ENCODE data around the gene LRFN5. TPM values are rescaled to one million over a fixed set of nuclear protein-coding genes. Genes with fewer than 3 reads are reported as not detected.
"Not testable (repeated sequence)": the region's sequence is repeated elsewhere in the genome, so short reads cannot be mapped to it uniquely, and the experiment has no call there.

The LRFN5 gene
- total and polyA plus RNA-seq, 5 donors from 2014 or later: not detected

DNA sequence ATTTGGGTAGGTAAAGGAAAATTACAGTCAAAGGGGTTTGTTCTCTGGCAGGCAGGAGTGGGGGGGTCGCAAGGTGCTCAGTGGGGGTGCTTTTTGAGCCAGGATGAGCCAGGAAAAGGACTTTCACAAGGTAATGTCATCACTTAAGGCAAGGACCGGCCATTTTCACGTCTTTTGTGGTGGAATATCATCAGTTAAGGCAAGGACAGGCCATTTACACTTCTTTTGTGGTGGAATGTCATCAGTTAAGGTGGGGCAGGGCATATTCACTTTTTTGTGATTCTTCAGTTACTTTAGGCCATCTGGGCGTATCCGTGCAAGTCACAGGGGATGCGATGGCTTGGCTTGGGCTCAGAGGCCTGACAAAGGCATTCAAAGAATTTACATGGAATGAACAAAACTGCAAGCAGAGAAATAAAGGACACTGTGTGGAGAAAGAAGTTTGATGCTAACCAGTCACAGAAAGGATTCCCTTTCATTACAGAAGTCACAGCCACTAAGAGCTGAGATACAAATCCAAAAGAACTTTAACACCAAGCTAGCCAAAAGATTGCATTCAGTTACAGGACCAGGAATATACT lies 6.8 kb upstream of the LRFN5 start:
- not testable (repeated sequence) for H3K9me3 ChIP-seq (ENCODE audit: control insufficient read depth in 2 of 2, low read length in 2 of 2); H3K27ac Mint-ChIP-seq

DNA sequence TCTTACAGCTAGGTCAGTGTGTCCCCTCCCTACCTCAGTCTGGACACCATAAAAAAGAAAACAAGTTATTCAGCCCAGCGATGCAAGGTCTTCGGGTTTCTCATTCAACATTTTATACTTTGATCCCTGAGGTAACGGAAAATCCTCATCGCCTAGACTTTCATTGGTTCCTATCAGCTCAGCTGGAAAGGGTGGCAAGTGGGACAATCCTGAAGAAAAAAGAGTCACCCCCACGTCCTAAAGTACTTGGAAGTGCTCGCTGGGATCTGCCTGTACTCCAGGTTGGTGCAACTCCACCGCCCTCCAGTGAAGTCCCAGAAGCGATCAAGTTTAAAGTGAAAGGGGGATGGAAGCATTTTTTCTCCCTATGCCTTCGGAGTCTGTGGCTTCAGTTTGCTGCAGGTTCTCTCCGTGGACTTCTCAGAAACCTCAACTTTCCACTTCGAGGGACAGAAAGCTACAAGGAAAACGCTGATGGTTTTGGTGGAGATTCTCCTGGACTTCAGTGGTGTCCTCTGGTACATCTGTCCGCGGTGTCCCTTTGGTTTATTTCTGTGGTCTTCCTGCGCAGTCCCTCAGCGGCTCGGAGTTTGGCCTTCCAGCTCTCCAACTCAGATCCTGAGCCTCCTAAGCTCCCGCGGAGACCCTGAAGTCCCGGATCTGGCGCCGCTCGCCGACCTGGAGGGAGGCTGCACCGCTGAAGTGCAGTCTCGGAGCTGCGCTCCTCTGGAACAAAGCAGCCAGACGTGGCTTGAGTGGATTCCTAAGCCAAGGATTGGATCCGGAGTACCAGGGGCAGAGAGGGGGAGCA lies 1.8 kb upstream of the LRFN5 start:
- no peaks in the 10 kb centered on the region for H3K36me3 ChIP-seq (ENCODE audit: control insufficient read depth, insufficient read depth, low read length)
- peaks cover 5% of the 10 kb centered on the region for H3K4me1 ChIP-seq (ENCODE audit: control insufficient read depth, insufficient read depth, low read length, poor library complexity, severe bottlenecking)
- DNase-seq (no peak), ATAC-seq (ENCODE audit: low read depth in 2 of 2) (no peak)
- no peaks in the 10 kb centered on the region for H3K9me3 ChIP-seq (ENCODE audit: control insufficient read depth in 2 of 2, low read length in 2 of 2)
- peaks cover 16% of the 10 kb centered on the region for H3K27me3 ChIP-seq (ENCODE audit: control insufficient read depth, insufficient read depth, low read length)
- Mint-ChIP-seq H3K4me3 (no peak overlapping the region), H3K4me1 (peaks cover 0 to 14% (median 0%) of the 10 kb centered on the region in 4 donors), H3K27ac (no peak overlapping the region), H3K27me3 (peaks cover 43% of the 10 kb centered on the region), H3K9me3 (peaks cover 0 to 7% (median 0%) of the 10 kb centered on the region in 7 donors), H3K36me3 (no peaks in the 10 kb centered on the region)
- no peak overlapping the region for H3K27ac ChIP-seq (ENCODE audit: insufficient read depth, low read length, poor library complexity, severe bottlenecking)
- no peak overlapping the region for H3K4me3 ChIP-seq (ENCODE audit: low read depth, low read length)

More for the DNA sequence above, 6.8 kb upstream of the LRFN5 start:
- ATAC-seq (ENCODE audit: low read depth in 2 of 2); H3K4me3 Mint-ChIP-seq; H3K4me1 ChIP-seq (ENCODE audit: control insufficient read depth, insufficient read depth, low read length, poor library complexity, severe bottlenecking); H3K27ac ChIP-seq (ENCODE audit: insufficient read depth, low read length, poor library complexity, severe bottlenecking); H3K9me3 Mint-ChIP-seq; H3K27me3 Mint-ChIP-seq; DNase-seq; H3K27me3 ChIP-seq (ENCODE audit: control insufficient read depth, insufficient read depth, low read length); H3K4me3 ChIP-seq (ENCODE audit: low read depth, low read length); H3K36me3 Mint-ChIP-seq; H3K36me3 ChIP-seq (ENCODE audit: control insufficient read depth, insufficient read depth, low read length); H3K4me1 Mint-ChIP-seq: not testable (repeated sequence)

DNA sequence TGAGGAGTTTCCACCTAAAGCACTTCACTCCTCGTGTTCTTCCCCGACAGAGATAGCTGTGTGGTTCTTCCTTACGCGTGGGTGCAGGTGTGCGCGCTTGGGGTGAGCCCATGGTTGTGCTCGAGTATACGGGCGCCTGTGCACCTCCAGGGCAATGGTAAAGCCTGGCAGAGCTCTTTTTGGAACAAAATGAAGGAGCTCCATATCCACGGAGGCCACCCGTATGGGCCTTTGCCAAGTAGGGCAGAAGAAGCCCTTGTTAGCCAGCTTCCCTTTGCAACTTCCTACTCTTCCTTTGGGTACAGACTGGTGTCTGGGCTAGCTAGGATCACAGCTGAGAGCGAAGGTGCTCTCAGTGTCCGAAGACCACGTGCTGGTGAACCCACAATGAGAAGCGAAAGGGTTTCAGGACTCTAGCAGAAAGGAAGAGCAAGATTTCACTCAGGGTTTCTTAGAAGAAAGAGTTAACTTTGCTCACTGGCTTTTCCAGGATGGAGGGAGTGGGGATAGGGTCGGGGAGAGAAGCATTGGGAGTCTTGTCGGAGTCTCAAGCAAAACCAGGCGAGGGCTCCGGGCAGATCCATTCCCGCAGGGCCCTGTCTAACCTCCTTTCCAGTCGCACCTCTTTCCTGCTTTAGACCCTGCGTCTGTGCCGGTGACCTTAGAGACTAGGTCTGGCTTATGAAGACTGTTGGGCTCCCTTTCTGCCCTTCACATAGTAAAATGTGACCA lies 960 bp upstream of the LRFN5 start:
- H3K36me3 ChIP-seq (ENCODE audit: control insufficient read depth, insufficient read depth, low read length): no peaks in the 10 kb centered on the region
- no peak for DNase-seq
- no peak overlapping the region for H3K27ac Mint-ChIP-seq
- peak overlapping the region in 2 of 4 donors; percentile 26 to 53 for H3K4me3 Mint-ChIP-seq
- no peak for ATAC-seq (ENCODE audit: low read depth in 2 of 2)
- no peak overlapping the region for H3K4me3 ChIP-seq (ENCODE audit: low read depth, low read length)
- H3K9me3 Mint-ChIP-seq: peaks cover 0 to 6% (median 1%) of the 10 kb centered on the region in 7 donors
- no peak overlapping the region for H3K27ac ChIP-seq (ENCODE audit: insufficient read depth, low read length, poor library complexity, severe bottlenecking)
- H3K36me3 Mint-ChIP-seq: no peaks in the 10 kb centered on the region
- H3K9me3 ChIP-seq (ENCODE audit: control insufficient read depth in 2 of 2, low read length in 2 of 2): no peaks in the 10 kb centered on the region
- H3K27me3 Mint-ChIP-seq: peaks cover 51% of the 10 kb centered on the region
- peaks cover 0 to 14% (median 0%) of the 10 kb centered on the region in 4 donors for H3K4me1 Mint-ChIP-seq
- peaks cover 5% of the 10 kb centered on the region for H3K4me1 ChIP-seq (ENCODE audit: control insufficient read depth, insufficient read depth, low read length, poor library complexity, severe bottlenecking)
- peaks cover 16% of the 10 kb centered on the region for H3K27me3 ChIP-seq (ENCODE audit: control insufficient read depth, insufficient read depth, low read length)

DNA sequence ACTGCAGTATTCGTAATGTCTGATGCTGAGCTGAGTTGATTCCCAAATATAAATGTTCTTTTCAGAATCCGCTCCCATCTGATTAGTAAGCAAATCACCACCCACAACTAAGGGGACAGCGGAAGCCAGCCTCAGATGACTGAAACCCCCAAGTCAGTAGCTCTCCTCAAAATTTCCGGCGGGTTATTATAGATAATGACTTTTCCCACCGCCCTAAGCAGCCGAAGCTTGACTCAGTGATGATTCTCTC lies 469 bp upstream of the LRFN5 start:
- H3K9me3 ChIP-seq (ENCODE audit: control insufficient read depth in 2 of 2, low read length in 2 of 2): no peaks in the 10 kb centered on the region
- H3K9me3 Mint-ChIP-seq: peaks cover 0 to 6% (median 1%) of the 10 kb centered on the region in 7 donors
- H3K27ac ChIP-seq (ENCODE audit: insufficient read depth, low read length, poor library complexity, severe bottlenecking): no peak overlapping the region
- peaks cover 19% of the 10 kb centered on the region for H3K27me3 ChIP-seq (ENCODE audit: control insufficient read depth, insufficient read depth, low read length)
- H3K27ac Mint-ChIP-seq: no peak overlapping the region
- DNase-seq: no peak
- no peaks in the 10 kb centered on the region for H3K36me3 ChIP-seq (ENCODE audit: control insufficient read depth, insufficient read depth, low read length)
- H3K4me1 Mint-ChIP-seq: peaks cover 0 to 14% (median 0%) of the 10 kb centered on the region in 4 donors
- peaks cover 5% of the 10 kb centered on the region for H3K4me1 ChIP-seq (ENCODE audit: control insufficient read depth, insufficient read depth, low read length, poor library complexity, severe bottlenecking)
- no peaks in the 10 kb centered on the region for H3K36me3 Mint-ChIP-seq
- no peak for ATAC-seq (ENCODE audit: low read depth in 2 of 2)
- H3K4me3 Mint-ChIP-seq: peak overlapping the region in 2 of 4 donors; percentile 26 to 44
- H3K27me3 Mint-ChIP-seq: peaks cover 56% of the 10 kb centered on the region
- no peak overlapping the region for H3K4me3 ChIP-seq (ENCODE audit: low read depth, low read length)

DNA sequence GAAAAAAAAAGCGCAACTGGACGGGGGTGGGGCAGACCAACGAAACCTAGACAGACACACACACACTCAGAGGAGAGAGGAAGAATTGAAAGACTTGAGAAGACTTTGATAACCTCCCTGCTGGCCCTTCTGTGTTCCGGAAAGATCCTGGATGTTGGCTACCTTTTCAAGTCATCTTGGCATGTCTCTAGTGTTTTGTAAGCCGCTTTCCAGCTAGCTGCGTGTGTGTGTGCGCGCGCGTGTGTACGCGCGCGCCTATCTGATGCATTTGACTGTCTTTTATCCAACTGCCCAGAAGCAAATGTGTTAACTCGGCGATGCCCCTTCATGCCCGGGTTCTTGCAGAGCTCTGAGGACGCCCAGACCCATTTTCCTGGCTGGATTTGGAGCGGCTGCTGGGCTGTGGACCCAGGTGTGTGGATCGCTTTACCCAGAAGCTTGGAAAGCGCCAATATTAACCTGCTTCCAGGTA lies 664 bp downstream of the LRFN5 start:
- Mint-ChIP-seq H3K4me1 (peaks cover 0 to 14% (median 0%) of the 10 kb centered on the region in 4 donors), H3K27me3 (peaks cover 62% of the 10 kb centered on the region), H3K4me3 (peak overlapping the region in 1 of 4 donors; percentile 52), H3K27ac (no peak overlapping the region), H3K36me3 (no peaks in the 10 kb centered on the region), H3K9me3 (peaks cover 0 to 11% (median 1%) of the 10 kb centered on the region in 7 donors)
- ATAC-seq (ENCODE audit: low read depth in 2 of 2) (no peak), DNase-seq (no peak)
- Histone ChIP-seq H3K4me3 (ENCODE audit: low read depth, low read length) (no peak overlapping the region), H3K27ac (ENCODE audit: insufficient read depth, low read length, poor library complexity, severe bottlenecking) (no peak overlapping the region), H3K4me1 (ENCODE audit: control insufficient read depth, insufficient read depth, low read length, poor library complexity, severe bottlenecking) (peaks cover 5% of the 10 kb centered on the region), H3K27me3 (ENCODE audit: control insufficient read depth, insufficient read depth, low read length) (peaks cover 19% of the 10 kb centered on the region), H3K36me3 (ENCODE audit: control insufficient read depth, insufficient read depth, low read length) (no peaks in the 10 kb centered on the region), H3K9me3 (ENCODE audit: control insufficient read depth in 2 of 2, low read length in 2 of 2) (no peaks in the 10 kb centered on the region)

DNA sequence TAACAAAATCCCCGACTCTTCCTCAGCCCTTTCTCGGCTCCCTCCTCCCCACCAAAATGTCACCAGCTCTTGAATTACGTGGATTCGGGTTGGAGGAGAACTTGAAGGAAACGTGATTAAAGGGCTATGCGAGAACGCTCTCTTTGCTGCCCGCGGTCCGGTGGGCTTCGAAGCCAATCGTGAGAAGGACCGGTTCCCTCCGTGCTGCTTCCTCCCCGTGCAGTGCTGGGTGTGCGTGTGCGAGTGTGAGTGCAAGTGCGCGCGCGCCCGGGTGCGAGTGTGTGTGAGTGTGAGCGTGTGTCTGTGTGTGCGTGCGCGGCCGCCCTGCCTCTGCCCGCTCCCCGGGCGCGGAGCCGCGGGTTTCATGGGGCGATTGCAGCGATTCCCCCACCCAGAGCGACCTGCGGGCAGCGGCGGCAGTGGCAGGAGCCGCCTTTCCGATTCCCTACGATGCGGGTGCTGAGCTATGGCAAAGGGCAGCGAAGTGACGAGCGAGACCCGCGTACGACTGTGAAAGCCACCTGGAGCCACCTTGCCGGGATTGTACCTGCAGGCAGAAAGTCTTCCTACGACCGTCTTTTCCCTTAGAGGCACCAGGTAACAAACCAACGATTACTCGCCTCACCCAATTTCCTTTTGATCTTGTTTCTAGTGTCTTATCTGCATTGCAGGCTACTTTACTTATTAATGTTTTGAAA lies 1.4 kb downstream of the LRFN5 start:
- no peak overlapping the region for H3K4me3 Mint-ChIP-seq
- peaks cover 62% of the 10 kb centered on the region for H3K27me3 Mint-ChIP-seq
- no peak for DNase-seq
- ATAC-seq (ENCODE audit: low read depth in 2 of 2): no peak
- H3K9me3 Mint-ChIP-seq: peaks cover 0 to 11% (median 1%) of the 10 kb centered on the region in 7 donors
- H3K27me3 ChIP-seq (ENCODE audit: control insufficient read depth, insufficient read depth, low read length): peaks cover 19% of the 10 kb centered on the region
- no peak overlapping the region for H3K4me3 ChIP-seq (ENCODE audit: low read depth, low read length)
- H3K27ac Mint-ChIP-seq: peak overlapping the region in 1 of 3 donors; percentile 14
- no peaks in the 10 kb centered on the region for H3K9me3 ChIP-seq (ENCODE audit: control insufficient read depth in 2 of 2, low read length in 2 of 2)
- H3K36me3 Mint-ChIP-seq: no peaks in the 10 kb centered on the region
- H3K4me1 ChIP-seq (ENCODE audit: control insufficient read depth, insufficient read depth, low read length, poor library complexity, severe bottlenecking): peaks cover 5% of the 10 kb centered on the region
- no peak overlapping the region for H3K27ac ChIP-seq (ENCODE audit: insufficient read depth, low read length, poor library complexity, severe bottlenecking)
- H3K36me3 ChIP-seq (ENCODE audit: control insufficient read depth, insufficient read depth, low read length): no peaks in the 10 kb centered on the region
- peaks cover 0 to 14% (median 0%) of the 10 kb centered on the region in 4 donors for H3K4me1 Mint-ChIP-seq

DNA sequence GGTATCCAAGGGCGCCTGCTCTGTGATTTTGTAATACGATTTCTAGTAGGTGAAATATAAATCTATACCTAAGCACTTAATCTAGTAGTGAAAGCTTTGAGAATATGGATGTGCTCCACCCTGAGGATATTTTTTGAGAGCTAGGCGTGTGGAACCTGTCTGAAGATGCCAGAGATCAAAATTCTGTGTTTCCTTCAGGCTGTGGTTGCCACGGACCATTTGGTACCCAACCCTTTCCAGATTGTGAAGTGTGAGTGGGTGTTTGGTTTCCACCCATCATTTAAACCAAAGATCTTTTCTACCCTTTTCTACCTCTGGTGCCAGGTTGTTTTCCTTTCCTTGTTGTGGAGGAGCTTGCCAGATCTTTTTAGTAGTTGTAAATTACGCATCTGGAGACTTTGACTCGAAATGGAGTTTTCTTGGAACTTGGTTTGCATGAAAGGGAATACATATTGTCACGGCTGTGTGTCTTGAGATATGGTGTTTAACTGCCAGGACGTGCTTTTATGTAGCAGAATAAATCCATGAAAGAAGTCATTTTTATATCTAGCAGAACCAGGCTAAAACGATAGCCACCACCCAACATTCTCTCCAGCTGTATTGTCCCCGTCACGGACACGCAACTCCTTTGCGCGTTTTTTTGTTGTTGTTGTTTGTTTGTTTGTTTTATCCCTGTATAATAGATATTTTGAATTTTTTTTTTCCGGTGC lies 2.2 kb downstream of the LRFN5 start:
- Mint-ChIP-seq H3K36me3 (no peaks in the 10 kb centered on the region), H3K27me3 (peaks cover 62% of the 10 kb centered on the region), H3K27ac (peak overlapping the region in 1 of 3 donors; percentile 14), H3K9me3 (peaks cover 0 to 11% (median 1%) of the 10 kb centered on the region in 7 donors), H3K4me3 (no peak overlapping the region), H3K4me1 (peaks cover 0 to 14% (median 0%) of the 10 kb centered on the region in 4 donors)
- H3K9me3 ChIP-seq (ENCODE audit: control insufficient read depth in 2 of 2, low read length in 2 of 2): no peaks in the 10 kb centered on the region
- DNase-seq (no peak), ATAC-seq (ENCODE audit: low read depth in 2 of 2) (no peak)
- H3K36me3 ChIP-seq (ENCODE audit: control insufficient read depth, insufficient read depth, low read length): no peaks in the 10 kb centered on the region
- H3K27me3 ChIP-seq (ENCODE audit: control insufficient read depth, insufficient read depth, low read length): peaks cover 19% of the 10 kb centered on the region
- peaks cover 5% of the 10 kb centered on the region for H3K4me1 ChIP-seq (ENCODE audit: control insufficient read depth, insufficient read depth, low read length, poor library complexity, severe bottlenecking)
- H3K4me3 ChIP-seq (ENCODE audit: low read depth, low read length): no peak overlapping the region
- H3K27ac ChIP-seq (ENCODE audit: insufficient read depth, low read length, poor library complexity, severe bottlenecking): no peak overlapping the region

Measured in CD4-positive, CD25-positive, alpha-beta regulatory T cell (primary cell).